ENCODE measurements around the gene C19orf25. TPM values are rescaled to one million over a fixed set of nuclear protein-coding genes. Genes with fewer than 3 reads are reported as not detected.
A peak's percentile ranks its signal among the peaks of the same experiment; 100 is the strongest.

Gene C19orf25
- total RNA-seq, 6 experiments from 2014 or later = 12.2 to 32.7 (median 15.3) TPM

GRCh38 chr19:1513499-1514294 lies 34.7 kb upstream of the C19orf25 start:
- Histone ChIP-seq H3K27ac (no peak overlapping the region), H3K4me1 (peaks cover 0 to 7% (median 0%) of the 10 kb centered on the region in 4 donors), H3K36me3 (no peaks in the 10 kb centered on the region), H3K27me3 (no peaks in the 10 kb centered on the region), H3K9me3 (no peaks in the 10 kb centered on the region), H3K4me3 (peak overlapping the region; percentile 38 to 57 (median 46))
- peak; percentile 68 to 78 (median 76) for DNase-seq
- WGBS (ENCODE audit: insufficient coverage, low coverage, low lambda C conversion rate, missing lambda C conversion rate) = 20% methylated on average over 1 of the region's 52 CpGs
- peak; percentile 61 to 78 (median 74) for ATAC-seq
- intact Hi-C loops (cut with DNase I) = loop anchor here (10.0 kb wide), 2 partner anchors 59 to 69 kb away; partner anchors contain the start of gene APC2 (in 1 of the 2)
- TF ChIP-seq CTCF (IDR thresholded peaks at IDR 0.05) (peak; percentile 69 to 78 (median 71)), POLR2A (IDR thresholded peaks at IDR 0.05) (no peak)

- H3K4me3 ChIP-seq = peak within 1 kb of the TSS; percentile 38 to 57 (median 46)
- H3K4me1 ChIP-seq = peaks cover 0 to 7% (median 0%) of the 10 kb centered on the region in 4 donors
- DNase-seq = peak in 2 of 3 donors; percentile 54 to 76
- 8% methylated on average over 12 of the region's 78 CpGs for WGBS (ENCODE audit: insufficient coverage, low coverage, low lambda C conversion rate, missing lambda C conversion rate)
- TF ChIP-seq CTCF (IDR thresholded peaks at IDR 0.05) (peak in 3 of 4 donors; percentile 4 to 32 (median 27)), POLR2A (IDR thresholded peaks at IDR 0.05) (peak; percentile 63)
- no peaks in the 10 kb centered on the region for H3K27me3 ChIP-seq
- intact Hi-C loops (cut with DNase I) = loop anchor here (10.0 kb wide), 2 partner anchors 58 to 68 kb away; partner anchors contain the start of gene APC2 (in 1 of the 2)
- no peak within 1 kb of the TSS for H3K27ac ChIP-seq
- no peaks in the 10 kb centered on the region for H3K9me3 ChIP-seq
- no peaks in the 10 kb centered on the region for H3K36me3 ChIP-seq
- ATAC-seq = peak; percentile 46 to 71 (median 64)
Observed at GRCh38 chr19:1512671-1513498, 33.9 kb upstream of the C19orf25 start, which contains the start of gene ADAMTSL5. ADAMTSL5 (minus strand) TSS chr19:1513019; CDS start chr19:1510943, 2,076 bp downstream.

DNA sequence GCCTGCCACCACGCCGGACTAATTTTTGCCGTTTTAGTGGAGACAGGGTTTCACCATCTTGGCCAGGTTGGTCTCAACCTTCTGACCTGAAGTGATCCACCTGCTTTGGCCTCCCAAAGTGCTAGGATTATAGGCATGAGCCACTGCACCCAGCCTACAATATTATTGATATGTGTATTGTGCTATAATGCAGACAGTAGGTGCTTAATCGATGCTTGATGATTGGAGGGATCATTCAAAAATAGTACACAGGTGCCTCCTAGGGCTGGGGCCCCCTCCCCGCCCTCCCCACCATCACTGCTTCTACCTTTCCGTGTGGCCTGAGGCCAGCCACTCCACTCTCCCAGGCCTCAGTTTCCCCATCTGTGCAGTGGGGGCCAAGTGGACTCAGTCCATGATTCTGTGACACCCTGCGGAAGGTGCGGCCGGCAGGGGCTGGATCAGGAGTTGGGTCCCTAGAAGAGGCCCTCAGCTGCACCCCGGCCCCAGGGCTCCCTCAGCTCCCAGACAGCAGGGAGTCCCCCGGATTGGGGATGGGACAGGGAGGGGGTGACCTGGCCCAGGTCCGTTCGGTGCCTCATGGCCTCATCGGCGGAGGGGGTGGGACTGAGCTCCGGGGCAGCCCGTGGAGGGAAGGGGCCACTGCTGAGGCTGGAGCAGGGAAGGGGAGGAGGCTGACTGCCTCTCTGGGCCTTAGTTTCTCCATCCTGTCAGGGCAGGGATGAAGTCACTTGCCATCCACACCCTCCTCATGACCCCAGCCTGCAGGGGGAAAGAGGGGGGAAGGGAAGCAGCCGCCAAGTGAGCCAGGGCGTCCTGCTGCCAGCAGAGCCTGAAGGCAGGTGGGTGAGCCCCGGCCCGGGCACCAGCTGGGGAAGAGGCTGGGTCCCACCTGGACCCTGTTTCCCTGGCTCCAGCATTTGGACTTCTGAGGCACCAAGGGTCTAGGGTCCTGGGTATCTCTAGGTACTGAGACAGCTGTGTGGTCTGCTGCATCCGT lies 32.6 kb upstream of the C19orf25 start:
- WGBS (ENCODE audit: insufficient coverage, low coverage, low lambda C conversion rate, missing lambda C conversion rate) = 59% methylated on average over 9 of the region's 22 CpGs
- Histone ChIP-seq H3K27ac (no peak overlapping the region), H3K27me3 (no peaks in the 10 kb centered on the region), H3K4me3 (no peak overlapping the region), H3K4me1 (peaks cover 0 to 10% (median 2%) of the 10 kb centered on the region in 4 donors), H3K36me3 (no peaks in the 10 kb centered on the region), H3K9me3 (no peaks in the 10 kb centered on the region)
- ATAC-seq (no peak), DNase-seq (peak in 1 of 3 donors; percentile 39)
- TF ChIP-seq CTCF (IDR thresholded peaks at IDR 0.05) (no peak), POLR2A (IDR thresholded peaks at IDR 0.05) (no peak)
- intact Hi-C loops (cut with DNase I) = loop anchor here (10.0 kb wide), 2 partner anchors 57 to 67 kb away; partner anchors contain the start of gene APC2 (in 1 of the 2)

Measured in right lobe of liver (tissue), 6 donors.